ENCODE data around the gene VWA5A. TPM values are rescaled to one million over a fixed set of nuclear protein-coding genes. Genes with fewer than 3 reads are reported as not detected.
A peak's percentile ranks its signal among the peaks of the same experiment; 100 is the strongest.

The VWA5A gene
- polyA plus RNA-seq (2011; rRNA removed) (1.5 TPM in 2 replicates), polyA plus RNA-seq (2017; fragmentation: RNase III; extraction: RNeasy Plus Mini Kit Qiagen cat#74134 plus additional on column Dnase treatment) (0.12 to 0.24 TPM (median 0.18 TPM) in 3 replicates), polyA minus RNA-seq (2011; rRNA and poly(A)+ RNA removed) (0.83 and 1.7 TPM in 2 replicates)
- polyA plus RNA-seq (2012; cell fraction: cytosol; rRNA removed), result 0.41 and 0.56 TPM in 2 replicates
- 0.43 and 0.56 TPM in 2 replicates for polyA plus RNA-seq (2012; cell fraction: nucleus; rRNA removed)

GRCh38 chr11:124114942-124115781 is at the start of gene VWA5A:
TSS of gene VWA5A (plus strand) at chr11:124115450. CDS start at chr11:124117512, 2,062 bp downstream.
- WGBS (ENCODE audit: missing lambda C conversion rate), result 11% methylated on average over 15 of the region's 16 CpGs
- CTCF ChIA-PET, result interaction anchor here (0.6 to 1.1 kb wide), 3 partner anchors 44 to 1756 kb away, joined by 3 to 5 read pairs (median 3); no protein-coding TSS in a partner anchor

GRCh38 chr11:124068601-124069110 is 46.6 kb upstream of the VWA5A start:
- Histone ChIP-seq H3K9me3 (no peaks in the 10 kb centered on the region), H3K4me2 (no peak overlapping the region), H3K27ac (no peak overlapping the region), H3K4me1 (no peaks in the 10 kb centered on the region), H3K4me3 (no peak overlapping the region)
- ATAC-seq (no peak), FAIRE-seq (no peak), DNase-seq (ENCODE audit: low read depth in 1 of 2, low spot score in 1 of 2) (no peak)
- ChIA-PET POLR2A (no interaction called here), CTCF (interaction anchor here (1.7 to 2.1 kb wide), 2 partner anchors 14 to 130 kb away, joined by 5 to 7 read pairs; no protein-coding TSS in a partner anchor)
- WGBS (ENCODE audit: missing lambda C conversion rate), result 0% methylated on average over 4 of the region's 4 CpGs
- TF ChIP-seq USF2 (IDR thresholded peaks at IDR 0.05), result no peak
- TF ChIP-seq BHLHE40 (IDR thresholded peaks at IDR 0.05; ENCODE audit: low read depth, low read length), result no peak
- TF ChIP-seq MAZ (IDR thresholded peaks at IDR 0.05; ENCODE audit: borderline replicate concordance, low read depth, low read length), result no peak
- TF ChIP-seq RCOR1 (IDR thresholded peaks at IDR 0.05; ENCODE audit: low read depth, low read length), result no peak
- TF ChIP-seq ESRRA (IDR thresholded peaks at IDR 0.05; ENCODE audit: borderline replicate concordance, low read length), result no peak
- no peak for TF ChIP-seq EP300 (IDR thresholded peaks at IDR 0.05)
- no peak for TF ChIP-seq PHF8 (IDR thresholded peaks at IDR 0.05; ENCODE audit: borderline replicate concordance, low read depth)
- TF ChIP-seq CBX8 (IDR thresholded peaks at IDR 0.05), result 0 out of 2 replicates have a peak, but pooled peaks have one; percentile 15
- no peak for TF ChIP-seq ZSCAN20 (CRISPR knock-in tag; IDR thresholded peaks at IDR 0.05)

More at GRCh38 chr11:124114942-124115781, at the start of gene VWA5A:
- no peaks in the 10 kb centered on the region for H3K4me1 ChIP-seq
- FAIRE-seq, result no peak
- TF ChIP-seq FOSL2 (IDR thresholded peaks at IDR 0.05) (no peak), FOSL2 (CRISPR knock-in tag; IDR thresholded peaks at IDR 0.05) (peak; percentile 40; the same call in 1 of the 2 replicates), ELK1 (IDR thresholded peaks at IDR 0.05; ENCODE audit: low read depth, low read length) (no peak), NFE2L2 (conservative IDR thresholded peaks at IDR 0.05; ENCODE audit: low read length) (no peak), EHMT2 (IDR thresholded peaks at IDR 0.05; ENCODE audit: low read depth) (no peak)
- peak within 1 kb of the TSS; percentile 75 for H3K4me2 ChIP-seq
- no peaks in the 10 kb centered on the region for H3K9me3 ChIP-seq
- DNase-seq (ENCODE audit: low read depth in 1 of 2, low spot score in 1 of 2), result peak; percentile 15 to 52
- peak within 1 kb of the TSS; percentile 27; the same call in 2 of the 3 replicates for H3K4me3 ChIP-seq
- peak within 1 kb of the TSS in 1 of 2 experiments; percentile 56; a peak in 1 of 6 replicates for H3K27ac ChIP-seq
- POLR2A ChIA-PET, result no interaction called here
- ATAC-seq, result peak; percentile 93 to 95

- Histone ChIP-seq H3K27ac (no peak overlapping the region), H3K4me3 (peak overlapping the region; percentile 37; the same call in 2 of the 3 replicates), H3K9me3 (no peaks in the 10 kb centered on the region), H3K4me2 (peak overlapping the region; percentile 88), H3K4me1 (no peaks in the 10 kb centered on the region)
- peak in 1 of 2 experiments; percentile 53 for DNase-seq (ENCODE audit: low read depth in 1 of 2, low spot score in 1 of 2)
- no peak for FAIRE-seq
- peak; percentile 99 to 100 for ATAC-seq
- TF ChIP-seq FOSB (CRISPR knock-in tag; IDR thresholded peaks at IDR 0.05), result no peak
- peak; percentile 42 to 55; a peak in 4 of 5 replicates for TF ChIP-seq RAD21 (conservative IDR thresholded peaks at IDR 0.05 in 1 of 2, IDR thresholded peaks at IDR 0.05 in 1 of 2)
- TF ChIP-seq CTCF (IDR thresholded peaks at IDR 0.05), result peak; percentile 40
- TF ChIP-seq HOXB5 (CRISPR knock-in tag; IDR thresholded peaks at IDR 0.05), result no peak
- peak; percentile 66 for TF ChIP-seq MAX (IDR thresholded peaks at IDR 0.05)
- POLR2A ChIA-PET, result no interaction called here
- CTCF ChIA-PET, result interaction anchor here (0.6 to 2.1 kb wide), 8 partner anchors 13 to 261 kb away, joined by 3 to 9 read pairs (median 4); no protein-coding TSS in a partner anchor
- 12% methylated on average over 26 of the region's 28 CpGs for WGBS (ENCODE audit: missing lambda C conversion rate)
Observed at GRCh38 chr11:124069429-124070401, 45.5 kb upstream of the VWA5A start.

Data from A549 (cell line).